ENCODE results near the gene EPC1. TPM values are rescaled to one million over a fixed set of nuclear protein-coding genes. Genes with fewer than 3 reads are reported as not detected.

EPC1 gene
- total and polyA plus RNA-seq, 9 of the 15 experiments (the other 6 are each of a cell fraction or from before 2014, with no cell fraction given) = 7.0 to 43.6 (median 16.1) TPM

DNA sequence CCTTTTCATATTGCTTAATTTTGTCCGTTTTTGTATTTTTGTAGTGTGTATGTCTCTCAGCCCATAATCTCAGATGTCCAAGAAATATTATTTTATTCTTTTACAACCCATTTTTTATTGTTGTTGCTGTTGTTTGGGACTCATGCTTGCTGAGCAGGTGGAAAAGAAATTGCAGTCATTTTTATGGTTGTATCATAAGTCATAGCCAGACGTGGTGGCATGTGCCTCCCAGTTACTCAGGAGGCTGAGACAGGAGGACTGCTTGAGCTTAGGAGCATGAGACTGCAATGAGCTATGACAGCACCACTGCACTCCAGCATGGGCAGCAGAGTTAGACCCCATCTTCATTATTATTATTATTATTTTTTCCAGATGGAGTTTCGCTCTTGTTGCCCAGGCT, 117.8 kb downstream of the EPC1 start (continued):
- TF ChIP-seq, protein P1, sequence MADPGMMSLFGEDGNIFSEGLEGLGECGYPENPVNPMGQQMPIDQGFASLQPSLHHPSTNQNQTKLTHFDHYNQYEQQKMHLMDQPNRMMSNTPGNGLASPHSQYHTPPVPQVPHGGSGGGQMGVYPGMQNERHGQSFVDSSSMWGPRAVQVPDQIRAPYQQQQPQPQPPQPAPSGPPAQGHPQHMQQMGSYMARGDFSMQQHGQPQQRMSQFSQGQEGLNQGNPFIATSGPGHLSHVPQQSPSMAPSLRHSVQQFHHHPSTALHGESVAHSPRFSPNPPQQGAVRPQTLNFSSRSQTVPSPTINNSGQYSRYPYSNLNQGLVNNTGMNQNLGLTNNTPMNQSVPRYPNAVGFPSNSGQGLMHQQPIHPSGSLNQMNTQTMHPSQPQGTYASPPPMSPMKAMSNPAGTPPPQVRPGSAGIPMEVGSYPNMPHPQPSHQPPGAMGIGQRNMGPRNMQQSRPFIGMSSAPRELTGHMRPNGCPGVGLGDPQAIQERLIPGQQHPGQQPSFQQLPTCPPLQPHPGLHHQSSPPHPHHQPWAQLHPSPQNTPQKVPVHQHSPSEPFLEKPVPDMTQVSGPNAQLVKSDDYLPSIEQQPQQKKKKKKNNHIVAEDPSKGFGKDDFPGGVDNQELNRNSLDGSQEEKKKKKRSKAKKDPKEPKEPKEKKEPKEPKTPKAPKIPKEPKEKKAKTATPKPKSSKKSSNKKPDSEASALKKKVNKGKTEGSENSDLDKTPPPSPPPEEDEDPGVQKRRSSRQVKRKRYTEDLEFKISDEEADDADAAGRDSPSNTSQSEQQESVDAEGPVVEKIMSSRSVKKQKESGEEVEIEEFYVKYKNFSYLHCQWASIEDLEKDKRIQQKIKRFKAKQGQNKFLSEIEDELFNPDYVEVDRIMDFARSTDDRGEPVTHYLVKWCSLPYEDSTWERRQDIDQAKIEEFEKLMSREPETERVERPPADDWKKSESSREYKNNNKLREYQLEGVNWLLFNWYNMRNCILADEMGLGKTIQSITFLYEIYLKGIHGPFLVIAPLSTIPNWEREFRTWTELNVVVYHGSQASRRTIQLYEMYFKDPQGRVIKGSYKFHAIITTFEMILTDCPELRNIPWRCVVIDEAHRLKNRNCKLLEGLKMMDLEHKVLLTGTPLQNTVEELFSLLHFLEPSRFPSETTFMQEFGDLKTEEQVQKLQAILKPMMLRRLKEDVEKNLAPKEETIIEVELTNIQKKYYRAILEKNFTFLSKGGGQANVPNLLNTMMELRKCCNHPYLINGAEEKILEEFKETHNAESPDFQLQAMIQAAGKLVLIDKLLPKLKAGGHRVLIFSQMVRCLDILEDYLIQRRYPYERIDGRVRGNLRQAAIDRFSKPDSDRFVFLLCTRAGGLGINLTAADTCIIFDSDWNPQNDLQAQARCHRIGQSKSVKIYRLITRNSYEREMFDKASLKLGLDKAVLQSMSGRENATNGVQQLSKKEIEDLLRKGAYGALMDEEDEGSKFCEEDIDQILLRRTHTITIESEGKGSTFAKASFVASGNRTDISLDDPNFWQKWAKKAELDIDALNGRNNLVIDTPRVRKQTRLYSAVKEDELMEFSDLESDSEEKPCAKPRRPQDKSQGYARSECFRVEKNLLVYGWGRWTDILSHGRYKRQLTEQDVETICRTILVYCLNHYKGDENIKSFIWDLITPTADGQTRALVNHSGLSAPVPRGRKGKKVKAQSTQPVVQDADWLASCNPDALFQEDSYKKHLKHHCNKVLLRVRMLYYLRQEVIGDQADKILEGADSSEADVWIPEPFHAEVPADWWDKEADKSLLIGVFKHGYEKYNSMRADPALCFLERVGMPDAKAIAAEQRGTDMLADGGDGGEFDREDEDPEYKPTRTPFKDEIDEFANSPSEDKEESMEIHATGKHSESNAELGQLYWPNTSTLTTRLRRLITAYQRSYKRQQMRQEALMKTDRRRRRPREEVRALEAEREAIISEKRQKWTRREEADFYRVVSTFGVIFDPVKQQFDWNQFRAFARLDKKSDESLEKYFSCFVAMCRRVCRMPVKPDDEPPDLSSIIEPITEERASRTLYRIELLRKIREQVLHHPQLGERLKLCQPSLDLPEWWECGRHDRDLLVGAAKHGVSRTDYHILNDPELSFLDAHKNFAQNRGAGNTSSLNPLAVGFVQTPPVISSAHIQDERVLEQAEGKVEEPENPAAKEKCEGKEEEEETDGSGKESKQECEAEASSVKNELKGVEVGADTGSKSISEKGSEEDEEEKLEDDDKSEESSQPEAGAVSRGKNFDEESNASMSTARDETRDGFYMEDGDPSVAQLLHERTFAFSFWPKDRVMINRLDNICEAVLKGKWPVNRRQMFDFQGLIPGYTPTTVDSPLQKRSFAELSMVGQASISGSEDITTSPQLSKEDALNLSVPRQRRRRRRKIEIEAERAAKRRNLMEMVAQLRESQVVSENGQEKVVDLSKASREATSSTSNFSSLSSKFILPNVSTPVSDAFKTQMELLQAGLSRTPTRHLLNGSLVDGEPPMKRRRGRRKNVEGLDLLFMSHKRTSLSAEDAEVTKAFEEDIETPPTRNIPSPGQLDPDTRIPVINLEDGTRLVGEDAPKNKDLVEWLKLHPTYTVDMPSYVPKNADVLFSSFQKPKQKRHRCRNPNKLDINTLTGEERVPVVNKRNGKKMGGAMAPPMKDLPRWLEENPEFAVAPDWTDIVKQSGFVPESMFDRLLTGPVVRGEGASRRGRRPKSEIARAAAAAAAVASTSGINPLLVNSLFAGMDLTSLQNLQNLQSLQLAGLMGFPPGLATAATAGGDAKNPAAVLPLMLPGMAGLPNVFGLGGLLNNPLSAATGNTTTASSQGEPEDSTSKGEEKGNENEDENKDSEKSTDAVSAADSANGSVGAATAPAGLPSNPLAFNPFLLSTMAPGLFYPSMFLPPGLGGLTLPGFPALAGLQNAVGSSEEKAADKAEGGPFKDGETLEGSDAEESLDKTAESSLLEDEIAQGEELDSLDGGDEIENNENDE (IDR thresholded peaks at IDR 0.05; ENCODE audit: low read depth, low read length) = no peak
- TF ChIP-seq, protein P2, sequence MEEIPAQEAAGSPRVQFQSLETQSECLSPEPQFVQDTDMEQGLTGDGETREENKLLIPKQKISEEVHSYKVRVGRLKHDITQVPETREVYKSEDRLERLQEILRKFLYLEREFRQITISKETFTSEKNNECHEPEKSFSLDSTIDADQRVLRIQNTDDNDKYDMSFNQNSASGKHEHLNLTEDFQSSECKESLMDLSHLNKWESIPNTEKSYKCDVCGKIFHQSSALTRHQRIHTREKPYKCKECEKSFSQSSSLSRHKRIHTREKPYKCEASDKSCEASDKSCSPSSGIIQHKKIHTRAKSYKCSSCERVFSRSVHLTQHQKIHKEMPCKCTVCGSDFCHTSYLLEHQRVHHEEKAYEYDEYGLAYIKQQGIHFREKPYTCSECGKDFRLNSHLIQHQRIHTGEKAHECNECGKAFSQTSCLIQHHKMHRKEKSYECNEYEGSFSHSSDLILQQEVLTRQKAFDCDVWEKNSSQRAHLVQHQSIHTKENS (CRISPR knock-in tag; IDR thresholded peaks at IDR 0.05) = no peak
- TF ChIP-seq BRD4 (IDR thresholded peaks at IDR 0.05) (no peak), GTF2E2 (tag; IDR thresholded peaks at IDR 0.05) (no peak), ZNF408 (CRISPR knock-in tag; IDR thresholded peaks at IDR 0.05; ENCODE audit: low read depth) (no peak), ZNF134 (CRISPR knock-in tag; conservative IDR thresholded peaks at IDR 0.05) (no peak), ARNT (IDR thresholded peaks at IDR 0.05) (no peak), PML (IDR thresholded peaks at IDR 0.05; ENCODE audit: low read length) (no peak), NONO (IDR thresholded peaks at IDR 0.05; ENCODE audit: low read depth in 2 of 2, low read length in 1 of 2) (no peak), NFE2 (IDR thresholded peaks at IDR 0.05; ENCODE audit: low read depth) (no peak), U2AF1 (optimal IDR thresholded peaks at IDR 0.05; ENCODE audit: low read depth, low read length) (no peak), BDP1 (IDR thresholded peaks at IDR 0.05; ENCODE audit: insufficient read depth, insufficient read length) (no peak)
- TF ChIP-seq, protein P3, sequence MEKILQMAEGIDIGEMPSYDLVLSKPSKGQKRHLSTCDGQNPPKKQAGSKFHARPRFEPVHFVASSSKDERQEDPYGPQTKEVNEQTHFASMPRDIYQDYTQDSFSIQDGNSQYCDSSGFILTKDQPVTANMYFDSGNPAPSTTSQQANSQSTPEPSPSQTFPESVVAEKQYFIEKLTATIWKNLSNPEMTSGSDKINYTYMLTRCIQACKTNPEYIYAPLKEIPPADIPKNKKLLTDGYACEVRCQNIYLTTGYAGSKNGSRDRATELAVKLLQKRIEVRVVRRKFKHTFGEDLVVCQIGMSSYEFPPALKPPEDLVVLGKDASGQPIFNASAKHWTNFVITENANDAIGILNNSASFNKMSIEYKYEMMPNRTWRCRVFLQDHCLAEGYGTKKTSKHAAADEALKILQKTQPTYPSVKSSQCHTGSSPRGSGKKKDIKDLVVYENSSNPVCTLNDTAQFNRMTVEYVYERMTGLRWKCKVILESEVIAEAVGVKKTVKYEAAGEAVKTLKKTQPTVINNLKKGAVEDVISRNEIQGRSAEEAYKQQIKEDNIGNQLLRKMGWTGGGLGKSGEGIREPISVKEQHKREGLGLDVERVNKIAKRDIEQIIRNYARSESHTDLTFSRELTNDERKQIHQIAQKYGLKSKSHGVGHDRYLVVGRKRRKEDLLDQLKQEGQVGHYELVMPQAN (IDR thresholded peaks at IDR 0.05; ENCODE audit: borderline replicate concordance) = no peak
- TF ChIP-seq, protein P4, sequence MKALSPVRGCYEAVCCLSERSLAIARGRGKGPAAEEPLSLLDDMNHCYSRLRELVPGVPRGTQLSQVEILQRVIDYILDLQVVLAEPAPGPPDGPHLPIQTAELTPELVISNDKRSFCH (CRISPR knock-in tag; IDR thresholded peaks at IDR 0.05) = no peak
- TF ChIP-seq, protein P4 (tag; IDR thresholded peaks at IDR 0.05) = no peak

All from K562 (cell line).